ENCODE results near the gene EXOC6B. TPM values are rescaled to one million over a fixed set of nuclear protein-coding genes. Genes with fewer than 3 reads are reported as not detected.

EXOC6B gene
- total and polyA plus RNA-seq, 10 of the 15 experiments (the other 5 are each of a cell fraction or from before 2014, with no cell fraction given), result 0.23 to 2.2 (median 1.2) TPM

DNA sequence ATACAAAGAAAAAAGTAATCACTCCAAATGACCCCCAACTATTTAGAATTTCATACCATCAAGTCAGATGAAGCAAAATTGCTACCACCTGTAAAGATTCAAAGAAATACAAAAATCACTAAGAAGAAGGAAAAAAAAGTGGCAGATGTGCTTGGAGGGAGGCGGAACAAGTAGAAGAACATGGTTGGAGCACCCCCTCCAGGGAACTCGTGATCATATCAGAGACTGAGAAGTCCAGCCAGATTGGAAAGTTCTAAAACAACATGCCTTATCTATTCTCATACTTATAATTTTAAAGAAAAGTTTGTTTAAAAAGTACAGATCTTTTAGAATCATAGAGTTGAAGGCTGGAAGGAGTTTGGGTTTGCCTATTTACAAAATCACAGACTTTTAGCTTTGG lies 564.8 kb downstream of the EXOC6B start:
- intact Hi-C loops (cut with micrococcal nuclease; ENCODE audit: unreplicated experiment) (no loop called here), in situ Hi-C loops (cut with MboI) (no loop called here)
- WGBS (ENCODE audit: insufficient coverage, insufficient replicate concordance, low lambda C conversion rate, missing lambda C conversion rate), result 3% methylated on average over 2 of the region's 2 CpGs
- no peaks in the 10 kb centered on the region for H3K9me3 ChIP-seq (replicated peaks; ENCODE audit: control insufficient read depth, insufficient read depth, low read length)
- CTCF ChIA-PET, result no interaction called here
- DNase-seq (ENCODE audit: low read depth, low spot score) (no peak), ATAC-seq (no peak), FAIRE-seq (no peak)
- RAD21 ChIA-PET (ENCODE audit: unreplicated experiment), result no interaction called here
- TF ChIP-seq, protein P1, sequence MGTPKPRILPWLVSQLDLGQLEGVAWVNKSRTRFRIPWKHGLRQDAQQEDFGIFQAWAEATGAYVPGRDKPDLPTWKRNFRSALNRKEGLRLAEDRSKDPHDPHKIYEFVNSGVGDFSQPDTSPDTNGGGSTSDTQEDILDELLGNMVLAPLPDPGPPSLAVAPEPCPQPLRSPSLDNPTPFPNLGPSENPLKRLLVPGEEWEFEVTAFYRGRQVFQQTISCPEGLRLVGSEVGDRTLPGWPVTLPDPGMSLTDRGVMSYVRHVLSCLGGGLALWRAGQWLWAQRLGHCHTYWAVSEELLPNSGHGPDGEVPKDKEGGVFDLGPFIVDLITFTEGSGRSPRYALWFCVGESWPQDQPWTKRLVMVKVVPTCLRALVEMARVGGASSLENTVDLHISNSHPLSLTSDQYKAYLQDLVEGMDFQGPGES (IDR thresholded peaks at IDR 0.05), result no peak
- no peak for TF ChIP-seq CBFB (IDR thresholded peaks at IDR 0.05; ENCODE audit: low read depth)
- no peak for TF ChIP-seq EP300 (IDR thresholded peaks at IDR 0.05; ENCODE audit: borderline replicate concordance in 1 of 2, control insufficient read depth in 1 of 2, low read depth in 2 of 2, low read length in 2 of 2)
- TF ChIP-seq, protein P2, sequence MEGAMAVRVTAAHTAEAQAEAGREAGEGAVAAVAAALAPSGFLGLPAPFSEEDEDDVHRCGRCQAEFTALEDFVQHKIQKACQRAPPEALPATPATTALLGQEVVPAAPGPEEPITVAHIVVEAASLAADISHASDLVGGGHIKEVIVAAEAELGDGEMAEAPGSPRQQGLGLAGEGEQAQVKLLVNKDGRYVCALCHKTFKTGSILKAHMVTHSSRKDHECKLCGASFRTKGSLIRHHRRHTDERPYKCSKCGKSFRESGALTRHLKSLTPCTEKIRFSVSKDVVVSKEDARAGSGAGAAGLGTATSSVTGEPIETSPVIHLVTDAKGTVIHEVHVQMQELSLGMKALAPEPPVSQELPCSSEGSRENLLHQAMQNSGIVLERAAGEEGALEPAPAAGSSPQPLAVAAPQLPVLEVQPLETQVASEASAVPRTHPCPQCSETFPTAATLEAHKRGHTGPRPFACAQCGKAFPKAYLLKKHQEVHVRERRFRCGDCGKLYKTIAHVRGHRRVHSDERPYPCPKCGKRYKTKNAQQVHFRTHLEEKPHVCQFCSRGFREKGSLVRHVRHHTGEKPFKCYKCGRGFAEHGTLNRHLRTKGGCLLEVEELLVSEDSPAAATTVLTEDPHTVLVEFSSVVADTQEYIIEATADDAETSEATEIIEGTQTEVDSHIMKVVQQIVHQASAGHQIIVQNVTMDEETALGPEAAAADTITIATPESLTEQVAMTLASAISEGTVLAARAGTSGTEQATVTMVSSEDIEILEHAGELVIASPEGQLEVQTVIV (IDR thresholded peaks at IDR 0.05; ENCODE audit: borderline replicate concordance, partially characterized antibody), result no peak
- TF ChIP-seq, protein P3, sequence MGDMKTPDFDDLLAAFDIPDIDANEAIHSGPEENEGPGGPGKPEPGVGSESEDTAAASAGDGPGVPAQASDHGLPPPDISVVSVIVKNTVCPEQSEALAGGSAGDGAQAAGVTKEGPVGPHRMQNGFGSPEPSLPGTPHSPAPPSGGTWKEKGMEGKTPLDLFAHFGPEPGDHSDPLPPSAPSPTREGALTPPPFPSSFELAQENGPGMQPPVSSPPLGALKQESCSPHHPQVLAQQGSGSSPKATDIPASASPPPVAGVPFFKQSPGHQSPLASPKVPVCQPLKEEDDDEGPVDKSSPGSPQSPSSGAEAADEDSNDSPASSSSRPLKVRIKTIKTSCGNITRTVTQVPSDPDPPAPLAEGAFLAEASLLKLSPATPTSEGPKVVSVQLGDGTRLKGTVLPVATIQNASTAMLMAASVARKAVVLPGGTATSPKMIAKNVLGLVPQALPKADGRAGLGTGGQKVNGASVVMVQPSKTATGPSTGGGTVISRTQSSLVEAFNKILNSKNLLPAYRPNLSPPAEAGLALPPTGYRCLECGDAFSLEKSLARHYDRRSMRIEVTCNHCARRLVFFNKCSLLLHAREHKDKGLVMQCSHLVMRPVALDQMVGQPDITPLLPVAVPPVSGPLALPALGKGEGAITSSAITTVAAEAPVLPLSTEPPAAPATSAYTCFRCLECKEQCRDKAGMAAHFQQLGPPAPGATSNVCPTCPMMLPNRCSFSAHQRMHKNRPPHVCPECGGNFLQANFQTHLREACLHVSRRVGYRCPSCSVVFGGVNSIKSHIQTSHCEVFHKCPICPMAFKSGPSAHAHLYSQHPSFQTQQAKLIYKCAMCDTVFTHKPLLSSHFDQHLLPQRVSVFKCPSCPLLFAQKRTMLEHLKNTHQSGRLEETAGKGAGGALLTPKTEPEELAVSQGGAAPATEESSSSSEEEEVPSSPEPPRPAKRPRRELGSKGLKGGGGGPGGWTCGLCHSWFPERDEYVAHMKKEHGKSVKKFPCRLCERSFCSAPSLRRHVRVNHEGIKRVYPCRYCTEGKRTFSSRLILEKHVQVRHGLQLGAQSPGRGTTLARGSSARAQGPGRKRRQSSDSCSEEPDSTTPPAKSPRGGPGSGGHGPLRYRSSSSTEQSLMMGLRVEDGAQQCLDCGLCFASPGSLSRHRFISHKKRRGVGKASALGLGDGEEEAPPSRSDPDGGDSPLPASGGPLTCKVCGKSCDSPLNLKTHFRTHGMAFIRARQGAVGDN (IDR thresholded peaks at IDR 0.05), result no peak
- TF ChIP-seq SMAD1 (IDR thresholded peaks at IDR 0.05; ENCODE audit: low read depth, partially characterized antibody), result no peak
- no peak for TF ChIP-seq IKZF1 (conservative IDR thresholded peaks at IDR 0.05)
- no peak for TF ChIP-seq BMI1 (IDR thresholded peaks at IDR 0.05; ENCODE audit: borderline replicate concordance)
- TF ChIP-seq GATAD2B (conservative IDR thresholded peaks at IDR 0.05; ENCODE audit: low read depth), result no peak
- TF ChIP-seq, protein P4, sequence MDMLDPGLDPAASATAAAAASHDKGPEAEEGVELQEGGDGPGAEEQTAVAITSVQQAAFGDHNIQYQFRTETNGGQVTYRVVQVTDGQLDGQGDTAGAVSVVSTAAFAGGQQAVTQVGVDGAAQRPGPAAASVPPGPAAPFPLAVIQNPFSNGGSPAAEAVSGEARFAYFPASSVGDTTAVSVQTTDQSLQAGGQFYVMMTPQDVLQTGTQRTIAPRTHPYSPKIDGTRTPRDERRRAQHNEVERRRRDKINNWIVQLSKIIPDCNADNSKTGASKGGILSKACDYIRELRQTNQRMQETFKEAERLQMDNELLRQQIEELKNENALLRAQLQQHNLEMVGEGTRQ (IDR thresholded peaks at IDR 0.05; ENCODE audit: borderline replicate concordance, low read depth, low read length), result no peak
- TF ChIP-seq, protein P5, sequence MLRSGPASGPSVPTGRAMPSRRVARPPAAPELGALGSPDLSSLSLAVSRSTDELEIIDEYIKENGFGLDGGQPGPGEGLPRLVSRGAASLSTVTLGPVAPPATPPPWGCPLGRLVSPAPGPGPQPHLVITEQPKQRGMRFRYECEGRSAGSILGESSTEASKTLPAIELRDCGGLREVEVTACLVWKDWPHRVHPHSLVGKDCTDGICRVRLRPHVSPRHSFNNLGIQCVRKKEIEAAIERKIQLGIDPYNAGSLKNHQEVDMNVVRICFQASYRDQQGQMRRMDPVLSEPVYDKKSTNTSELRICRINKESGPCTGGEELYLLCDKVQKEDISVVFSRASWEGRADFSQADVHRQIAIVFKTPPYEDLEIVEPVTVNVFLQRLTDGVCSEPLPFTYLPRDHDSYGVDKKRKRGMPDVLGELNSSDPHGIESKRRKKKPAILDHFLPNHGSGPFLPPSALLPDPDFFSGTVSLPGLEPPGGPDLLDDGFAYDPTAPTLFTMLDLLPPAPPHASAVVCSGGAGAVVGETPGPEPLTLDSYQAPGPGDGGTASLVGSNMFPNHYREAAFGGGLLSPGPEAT (IDR thresholded peaks at IDR 0.05; ENCODE audit: low read depth), result no peak
- no peaks in the 10 kb centered on the region for H3K79me2 ChIP-seq (ENCODE audit: control insufficient read depth, insufficient read depth, low read length)
- BruUV-seq (replicated peaks), result no TSS peak
- no peak overlapping the region for H2AFZ ChIP-seq (ENCODE audit: control insufficient read depth, low read depth, low read length)
- no peak overlapping the region for H3K27ac ChIP-seq (ENCODE audit: control insufficient read depth, insufficient read depth)
- SMC1A ChIA-PET (ENCODE audit: uncharacterized antibody, unreplicated experiment), result no interaction called here
- no peak overlapping the region for H3K9ac ChIP-seq (ENCODE audit: control insufficient read depth, insufficient read depth, low read length)
- no peaks in the 10 kb centered on the region for H3K36me3 ChIP-seq (ENCODE audit: control insufficient read depth in 2 of 2, insufficient read depth in 2 of 2, low read length in 1 of 2)
- no peaks in the 10 kb centered on the region for H4K20me1 ChIP-seq (ENCODE audit: control insufficient read depth, insufficient read depth)
- H3K4me2 ChIP-seq (ENCODE audit: control insufficient read depth, insufficient read depth), result no peak overlapping the region
- no peaks in the 10 kb centered on the region for H3K27me3 ChIP-seq (replicated peaks in 1 of 2; ENCODE audit: control insufficient read depth in 2 of 2, insufficient read depth in 2 of 2, low read length in 1 of 2)
- POLR2A ChIA-PET, result no interaction called here
- no peaks in the 10 kb centered on the region for H3K4me1 ChIP-seq (ENCODE audit: control insufficient read depth, insufficient read depth, low read length)
- H3K4me3 ChIP-seq, result no peak overlapping the region

Measured in GM12878 (cell line).